SK-N-SH treated with all-trans-retinoic acid at 6 μM for 48 hours (cell line): ENCODE measurements around the gene BMPR1B.
"Not testable (repeated sequence)": the region's sequence is repeated elsewhere in the genome, so short reads cannot be mapped to it uniquely, and the experiment has no call there.

Experiments used
- ATAC-seq: fragments of 200-7000 bp; cut with Tn5 transposase; 3 replicates; pipeline ENCODE4 v1.9.1; 2020; ENCODE audit warnings: mild to moderate bottlenecking, moderate library complexity
- ARNTL ChIP-seq: fragments of 450-650 bp; formaldehyde crosslinking; IDR thresholded peaks from 2 replicates; pipeline ENCODE4 v1.5.0; 2020; ENCODE audit warnings: low read depth, mild to moderate bottlenecking, moderate library complexity, borderline replicate concordance
- BACH2 ChIP-seq: fragments of 250-450 bp; sonication (Bioruptor Pico); IDR thresholded peaks from 2 replicates; pipeline ENCODE4 v1.9.0; 2021; ENCODE audit warnings: mild to moderate bottlenecking, borderline replicate concordance
- CREB5 ChIP-seq: fragments of 250-450 bp; sonication (Bioruptor Pico); IDR thresholded peaks from 2 replicates; pipeline ENCODE4 v1.5.1; 2020; ENCODE audit warnings: low read depth, mild to moderate bottlenecking, moderate library complexity
- CSDC2 ChIP-seq: fragments of 250-450 bp; sonication (Bioruptor Pico); IDR thresholded peaks from 2 replicates; pipeline ENCODE4 v1.5.0; 2020; ENCODE audit warnings: mild to moderate bottlenecking, moderate library complexity
- CSRNP3 ChIP-seq: fragments of 250-450 bp; sonication (Bioruptor Pico); IDR thresholded peaks from 2 replicates; pipeline ENCODE4 v1.5.1; 2021; ENCODE audit warnings: mild to moderate bottlenecking, moderate library complexity
- ESRRG ChIP-seq: fragments of 250-450 bp; sonication (Bioruptor Pico); IDR thresholded peaks from 2 replicates; pipeline ENCODE4 v1.6.1; 2021; ENCODE audit warnings: mild to moderate bottlenecking
- GLIS3 ChIP-seq: fragments of 250-450 bp; sonication (Bioruptor Pico); IDR thresholded peaks from 2 replicates; pipeline ENCODE4 v1.5.0; 2020; ENCODE audit warnings: mild to moderate bottlenecking, moderate library complexity
- ISL1 ChIP-seq: fragments of 250-450 bp; sonication (Bioruptor Pico); IDR thresholded peaks from 2 replicates; pipeline ENCODE4 v2.1.2; 2022; ENCODE audit warnings: mild to moderate bottlenecking, moderate library complexity
- PATZ1 ChIP-seq: fragments of 250-450 bp; sonication (Bioruptor Pico); IDR thresholded peaks from 2 replicates; pipeline ENCODE4 v1.8.0; 2020; ENCODE audit warnings: mild to moderate bottlenecking, moderate library complexity, borderline replicate concordance
- POU6F1 ChIP-seq: fragments of 250-450 bp; sonication (Bioruptor Pico); IDR thresholded peaks from 2 replicates; pipeline ENCODE4 v1.8.0; 2021; ENCODE audit warnings: low read depth, mild to moderate bottlenecking, moderate library complexity, borderline replicate concordance
- PPARA ChIP-seq: fragments of 250-450 bp; sonication (Bioruptor Pico); IDR thresholded peaks from 2 replicates; pipeline ENCODE4 v1.5.0; 2020; ENCODE audit warnings: mild to moderate bottlenecking, borderline replicate concordance
- RARB ChIP-seq: fragments of 250-450 bp; sonication (Bioruptor Pico); IDR thresholded peaks from 2 replicates; pipeline ENCODE4 v1.8.0; 2021; ENCODE audit warnings: mild to moderate bottlenecking, moderate library complexity
- SNAI2 ChIP-seq: fragments of 250-450 bp; sonication (Bioruptor Pico); IDR thresholded peaks from 2 replicates; pipeline ENCODE4 v1.5.0; 2020; ENCODE audit warnings: mild to moderate bottlenecking, moderate library complexity
- TCF4 ChIP-seq: fragments of 250-450 bp; sonication (Bioruptor Pico); IDR thresholded peaks from 2 replicates; pipeline ENCODE4 v1.8.0; 2021; ENCODE audit warnings: mild to moderate bottlenecking, moderate library complexity, borderline replicate concordance
- TOX ChIP-seq: fragments of 250-450 bp; sonication (Bioruptor Pico); IDR thresholded peaks from 2 replicates; pipeline ENCODE4 v1.8.0; 2021; ENCODE audit warnings: mild to moderate bottlenecking, moderate library complexity, borderline replicate concordance
- TSHZ2 ChIP-seq: fragments of 250-450 bp; sonication (Bioruptor Pico); IDR thresholded peaks from 2 replicates; pipeline ENCODE4 v1.5.0; 2020; ENCODE audit warnings: mild to moderate bottlenecking, moderate library complexity
- ZC3H10 ChIP-seq: fragments of 250-450 bp; sonication (Bioruptor Pico); IDR thresholded peaks from 2 replicates; pipeline ENCODE4 v1.5.1; 2021; ENCODE audit warnings: mild to moderate bottlenecking, moderate library complexity
- ZFP3 ChIP-seq: fragments of 250-450 bp; sonication (Bioruptor Pico); IDR thresholded peaks from 2 replicates; pipeline ENCODE4 v1.5.0; 2020; ENCODE audit warnings: mild to moderate bottlenecking, moderate library complexity
- ZFP30 ChIP-seq: fragments of 450-650 bp; formaldehyde crosslinking; IDR thresholded peaks from 2 replicates; pipeline ENCODE4 v1.5.0; 2022; ENCODE audit warnings: mild to moderate bottlenecking, moderate library complexity
- ZNF565 ChIP-seq: fragments of 450-650 bp; formaldehyde crosslinking; conservative IDR thresholded peaks from 2 replicates; pipeline ENCODE4 v1.5.0; 2020; ENCODE audit warnings: low read depth, mild to moderate bottlenecking, moderate library complexity
- ZNF70 ChIP-seq: fragments of 450-650 bp; formaldehyde crosslinking; IDR thresholded peaks from 2 replicates; pipeline ENCODE4 v1.5.0; 2020; ENCODE audit warnings: mild to moderate bottlenecking, moderate library complexity
- ZNF8 ChIP-seq: fragments of 450-650 bp; formaldehyde crosslinking; IDR thresholded peaks from 2 replicates; pipeline ENCODE4 v1.5.0; 2020; ENCODE audit warnings: mild to moderate bottlenecking, moderate library complexity

BMPR1B gene

DNA sequence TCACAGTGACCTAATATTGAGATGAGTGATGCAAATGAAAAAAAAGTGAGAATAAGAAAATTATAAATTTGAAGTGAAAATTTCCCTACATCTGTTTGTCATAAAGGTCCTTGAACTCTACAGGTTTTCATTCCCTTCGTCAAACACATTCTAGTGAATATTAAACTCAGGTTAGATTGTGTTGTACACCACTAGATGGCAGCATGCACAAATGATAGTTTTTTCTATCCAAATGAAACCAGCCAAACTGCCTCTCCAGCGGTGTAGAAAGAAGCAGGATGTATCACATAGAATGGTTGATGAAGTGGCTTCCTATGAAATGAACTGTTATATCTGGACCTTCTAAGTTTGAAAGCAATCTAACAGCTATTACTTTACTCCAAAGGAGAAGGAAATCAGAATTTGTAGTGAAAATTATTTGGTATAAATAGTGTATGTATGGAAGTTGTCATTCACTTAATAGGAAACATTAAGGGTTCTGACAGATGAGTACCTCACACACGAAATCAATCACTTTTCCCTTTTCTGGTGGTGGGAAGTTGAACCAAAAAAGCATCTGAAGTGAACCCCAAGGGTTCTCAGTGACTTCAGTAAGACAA lies 408.3 kb downstream of the BMPR1B start:
- peak; percentile 77 for ATAC-seq
- TF ChIP-seq TCF4 (CRISPR knock-in tag) = no peak
- no peak for TF ChIP-seq ZFP3 (CRISPR knock-in tag)
- TF ChIP-seq PPARA (CRISPR knock-in tag) = no peak
- no peak for TF ChIP-seq ARNTL (CRISPR knock-in tag)
- no peak for TF ChIP-seq TOX (CRISPR knock-in tag)

- ATAC-seq = no peak
- TF ChIP-seq ZNF70 (CRISPR knock-in tag) = no peak
- no peak for TF ChIP-seq ARNTL (CRISPR knock-in tag)
Measured at GRCh38 chr4:95167805-95168204, 410.1 kb downstream of the BMPR1B start.

- TF ChIP-seq ZFP3 (CRISPR knock-in tag) = no peak
- TF ChIP-seq PPARA (CRISPR knock-in tag) = no peak
- no peak for TF ChIP-seq SNAI2 (CRISPR knock-in tag)
- TF ChIP-seq ISL1 (CRISPR knock-in tag) = no peak
- no peak for TF ChIP-seq ZNF8 (CRISPR knock-in tag)
- ATAC-seq = no peak; the same call in 2 of the 3 replicates
Measured at GRCh38 chr4:95170176-95170575, 412.4 kb downstream of the BMPR1B start.

- ATAC-seq = not testable (repeated sequence)
Measured at GRCh38 chr4:95171377-95171776, 413.6 kb downstream of the BMPR1B start.

DNA sequence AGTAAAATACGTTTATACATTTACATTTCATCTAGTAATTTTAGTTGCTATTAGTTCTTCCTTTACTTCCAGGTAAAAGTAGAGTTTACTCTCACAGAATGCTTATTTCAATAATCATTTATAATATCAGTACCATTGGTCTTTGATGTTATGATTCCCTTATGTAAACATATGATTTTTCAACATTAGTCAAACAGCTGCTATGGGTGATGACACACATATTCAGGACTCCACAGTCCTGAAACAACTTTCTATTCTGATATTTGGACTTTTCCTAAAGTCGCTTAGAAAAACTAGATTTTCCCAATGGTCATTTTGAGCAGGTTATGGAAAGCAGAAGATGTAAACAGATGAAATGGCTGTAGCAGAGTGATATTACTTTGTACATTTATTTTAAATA lies 421.2 kb downstream of the BMPR1B start:
- TF ChIP-seq PPARA (CRISPR knock-in tag) (no peak), PATZ1 (CRISPR knock-in tag) (no peak), TCF4 (CRISPR knock-in tag) (no peak), ZFP3 (CRISPR knock-in tag) (no peak), CSDC2 (CRISPR knock-in tag) (no peak), ZNF8 (CRISPR knock-in tag) (no peak), BACH2 (CRISPR knock-in tag) (no peak), ZC3H10 (no peak), ARNTL (CRISPR knock-in tag) (no peak), CREB5 (no peak), ZFP30 (CRISPR knock-in tag) (no peak), RARB (CRISPR knock-in tag) (no peak), ESRRG (CRISPR knock-in tag) (no peak), ISL1 (CRISPR knock-in tag) (no peak), ZNF565 (no peak), GLIS3 (CRISPR knock-in tag) (no peak), ZNF70 (CRISPR knock-in tag) (no peak), CSRNP3 (no peak)
- no peak for ATAC-seq

DNA sequence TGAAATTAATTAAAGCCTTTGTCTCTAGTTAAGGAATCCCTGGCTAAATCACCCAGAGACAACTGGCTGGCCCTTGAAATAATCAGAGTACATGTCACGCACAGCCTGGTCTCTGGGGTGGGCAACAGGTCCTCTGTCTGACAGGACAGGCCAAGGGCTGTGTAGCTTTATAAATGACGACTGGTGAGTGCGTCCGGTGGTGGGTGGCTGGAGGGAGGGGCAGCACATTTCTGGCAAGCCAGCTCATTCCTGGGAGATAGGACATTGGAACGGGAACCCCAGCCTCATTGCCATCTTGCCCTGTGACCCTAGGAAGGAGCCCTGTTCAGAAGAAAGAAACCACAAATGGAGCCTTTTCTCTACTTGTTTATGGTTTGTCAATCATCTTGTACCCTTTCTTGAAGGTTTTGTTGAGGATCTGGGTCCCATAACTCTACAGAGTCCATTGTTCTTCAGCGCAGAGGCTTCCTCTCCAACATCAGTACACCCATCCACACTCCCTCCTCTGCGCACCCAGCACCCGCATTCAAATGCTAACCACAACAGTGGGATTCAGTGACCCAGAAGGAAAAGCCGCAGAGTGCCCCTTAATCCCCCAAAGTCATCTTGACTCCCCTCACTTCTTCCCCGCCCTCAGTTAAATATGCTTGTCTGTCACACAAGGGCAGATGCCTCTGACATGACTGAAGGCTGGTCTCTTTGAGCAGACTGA lies 422.9 kb downstream of the BMPR1B start:
- ATAC-seq = no peak
- TF ChIP-seq POU6F1 (CRISPR knock-in tag) = no peak
- TF ChIP-seq RARB (CRISPR knock-in tag) = no peak
- no peak for TF ChIP-seq ISL1 (CRISPR knock-in tag)
- TF ChIP-seq TCF4 (CRISPR knock-in tag) = no peak
- TF ChIP-seq TSHZ2 = no peak
